MM.1S (cell line): ENCODE measurements around the gene AKAP6.
"Not testable (repeated sequence)": the region's sequence is repeated elsewhere in the genome, so short reads cannot be mapped to it uniquely, and the experiment has no call there.

Source experiments
- DNase-seq: peaks from one replicate; pipeline ENCODE4 v3.0.0-alpha.2; 2015
- H2AFZ ChIP-seq: fragments of 300-600 bp; sonication (generic); 2 replicates; pipeline ENCODE4 v1.6.0; 2016; ENCODE audit warnings: antibody characterized with exemption, low read length
- H3F3A ChIP-seq: fragments of 300-600 bp; sonication (generic); 2 replicates; pipeline ENCODE4 v1.6.1; 2016; ENCODE audit warnings: mild to moderate bottlenecking, antibody characterized with exemption, low read length, moderate library complexity, mixed read lengths; ENCODE audit not compliant: insufficient read depth
- H3K27ac ChIP-seq: fragments of 300-600 bp; sonication (generic); 2 replicates; pipeline ENCODE4 v1.5.1; 2016; ENCODE audit warnings: mild to moderate bottlenecking, low read length
- H3K27me3 ChIP-seq: fragments of 300-600 bp; sonication (generic); replicated peaks from 2 replicates; pipeline ENCODE4 v1.6.0; 2016; ENCODE audit warnings: low read length; ENCODE audit not compliant: insufficient read depth
- H3K36me3 ChIP-seq: fragments of 300-600 bp; sonication (generic); replicated peaks from 2 replicates; pipeline ENCODE4 v1.6.1; 2016; ENCODE audit warnings: mild to moderate bottlenecking, low read length, mixed read lengths; ENCODE audit not compliant: insufficient read depth
- H3K4me1 ChIP-seq: fragments of 300-600 bp; sonication (generic); 2 replicates; pipeline ENCODE4 v1.6.1; 2016; ENCODE audit warnings: low read length, mixed read lengths
- H3K4me2 ChIP-seq: fragments of 300-600 bp; sonication (generic); 2 replicates; pipeline ENCODE4 v1.6.0; 2016; ENCODE audit warnings: low read depth, low read length
- H3K4me3 ChIP-seq: fragments of 300-600 bp; sonication (generic); 2 replicates; pipeline ENCODE4 v1.5.1; 2016; ENCODE audit warnings: low read length, mixed read lengths
- H3K79me2 ChIP-seq: fragments of 300-600 bp; sonication (generic); 2 replicates; pipeline ENCODE4 v1.6.1; 2016; ENCODE audit warnings: mixed run types, low read length, mixed read lengths
- H3K9ac ChIP-seq: fragments of 300-600 bp; sonication (generic); 2 replicates; pipeline ENCODE4 v1.6.1; 2016; ENCODE audit warnings: low read length, mixed read lengths
- H3K9me2 ChIP-seq: fragments of 300-600 bp; sonication (generic); replicated peaks from 2 replicates; pipeline ENCODE4 v1.6.1; 2016; ENCODE audit warnings: mild to moderate bottlenecking, low read length, mixed read lengths; ENCODE audit not compliant: insufficient read depth
- H3K9me3 ChIP-seq: fragments of 300-600 bp; sonication (generic); replicated peaks from 2 replicates; pipeline ENCODE4 v1.6.1; 2016; ENCODE audit warnings: mild to moderate bottlenecking, low read length, mixed read lengths; ENCODE audit not compliant: insufficient read depth
- H4K20me1 ChIP-seq: fragments of 300-600 bp; sonication (generic); 2 replicates; pipeline ENCODE4 v1.6.1; 2016; ENCODE audit warnings: mild to moderate bottlenecking, low read length, moderate library complexity, mixed read lengths; ENCODE audit not compliant: insufficient read depth
- EZH2 ChIP-seq: fragments of 300-600 bp; sonication (generic); optimal IDR thresholded peaks from 2 replicates; pipeline ENCODE3; 2017; ENCODE audit warnings: low read depth, mild to moderate bottlenecking, antibody characterized with exemption, low read length, mixed read lengths
- EZH2phosphoT487 ChIP-seq: fragments of 300-600 bp; sonication (generic); IDR thresholded peaks from 2 replicates; pipeline ENCODE4 v1.6.1; 2018; ENCODE audit warnings: antibody characterized with exemption, low read length
- TF ChIP-seq, protein P1 (sequence below): fragments of 300-600 bp; sonication (generic); IDR thresholded peaks from 2 replicates; pipeline ENCODE4 v1.5.1; 2016; ENCODE audit warnings: antibody characterized with exemption, low read length, mixed read lengths

Gene AKAP6

DNA sequence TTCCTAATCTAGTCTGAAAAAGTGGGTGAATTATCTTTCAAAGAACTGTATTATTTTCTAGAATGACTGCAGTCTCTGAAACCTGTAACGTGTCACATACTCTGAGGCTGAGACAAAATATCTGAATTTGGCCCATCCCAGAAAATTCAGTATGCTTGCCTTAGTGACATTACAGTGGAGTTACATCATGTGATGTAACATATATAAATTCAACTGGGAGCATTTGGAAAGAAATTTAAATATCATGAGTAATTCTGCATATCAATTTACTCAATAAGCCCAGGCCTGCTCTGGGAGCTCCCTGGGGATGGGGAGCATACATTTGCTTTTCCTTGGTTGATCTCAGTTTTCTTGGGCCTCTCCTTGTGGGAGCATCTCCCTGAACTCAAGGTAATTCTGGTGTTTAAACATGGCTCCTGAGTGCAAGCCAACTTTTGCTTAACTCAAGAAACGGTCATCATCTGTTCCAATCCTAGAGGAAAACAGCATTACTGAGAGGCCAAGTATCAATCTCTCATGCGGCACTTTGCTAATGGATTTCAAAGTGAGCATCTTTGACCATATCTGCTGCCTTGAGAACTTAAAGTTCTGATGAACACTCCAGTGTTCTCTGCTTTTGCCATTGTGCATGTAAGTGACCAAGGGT lies 54.4 kb downstream of the AKAP6 start:
- H3K4me1 ChIP-seq: no peaks in the 10 kb centered on the region
- H3K79me2 ChIP-seq: no peaks in the 10 kb centered on the region
- no peak overlapping the region for H3K27ac ChIP-seq
- no peaks in the 10 kb centered on the region for H3K36me3 ChIP-seq
- H3F3A ChIP-seq: no peaks in the 10 kb centered on the region
- H2AFZ ChIP-seq: no peak overlapping the region
- DNase-seq: no peak
- H3K27me3 ChIP-seq: no peaks in the 10 kb centered on the region
- no peaks in the 10 kb centered on the region for H4K20me1 ChIP-seq
- H3K9ac ChIP-seq: no peak overlapping the region
- TF ChIP-seq, protein P1, sequence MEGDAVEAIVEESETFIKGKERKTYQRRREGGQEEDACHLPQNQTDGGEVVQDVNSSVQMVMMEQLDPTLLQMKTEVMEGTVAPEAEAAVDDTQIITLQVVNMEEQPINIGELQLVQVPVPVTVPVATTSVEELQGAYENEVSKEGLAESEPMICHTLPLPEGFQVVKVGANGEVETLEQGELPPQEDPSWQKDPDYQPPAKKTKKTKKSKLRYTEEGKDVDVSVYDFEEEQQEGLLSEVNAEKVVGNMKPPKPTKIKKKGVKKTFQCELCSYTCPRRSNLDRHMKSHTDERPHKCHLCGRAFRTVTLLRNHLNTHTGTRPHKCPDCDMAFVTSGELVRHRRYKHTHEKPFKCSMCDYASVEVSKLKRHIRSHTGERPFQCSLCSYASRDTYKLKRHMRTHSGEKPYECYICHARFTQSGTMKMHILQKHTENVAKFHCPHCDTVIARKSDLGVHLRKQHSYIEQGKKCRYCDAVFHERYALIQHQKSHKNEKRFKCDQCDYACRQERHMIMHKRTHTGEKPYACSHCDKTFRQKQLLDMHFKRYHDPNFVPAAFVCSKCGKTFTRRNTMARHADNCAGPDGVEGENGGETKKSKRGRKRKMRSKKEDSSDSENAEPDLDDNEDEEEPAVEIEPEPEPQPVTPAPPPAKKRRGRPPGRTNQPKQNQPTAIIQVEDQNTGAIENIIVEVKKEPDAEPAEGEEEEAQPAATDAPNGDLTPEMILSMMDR: no peak
- no peak for TF ChIP-seq EZH2phosphoT487
- no peak for TF ChIP-seq EZH2
- no peak overlapping the region for H3K4me2 ChIP-seq
- no peak overlapping the region for H3K4me3 ChIP-seq
- no peaks in the 10 kb centered on the region for H3K9me2 ChIP-seq
- H3K9me3 ChIP-seq: no peaks in the 10 kb centered on the region

DNA sequence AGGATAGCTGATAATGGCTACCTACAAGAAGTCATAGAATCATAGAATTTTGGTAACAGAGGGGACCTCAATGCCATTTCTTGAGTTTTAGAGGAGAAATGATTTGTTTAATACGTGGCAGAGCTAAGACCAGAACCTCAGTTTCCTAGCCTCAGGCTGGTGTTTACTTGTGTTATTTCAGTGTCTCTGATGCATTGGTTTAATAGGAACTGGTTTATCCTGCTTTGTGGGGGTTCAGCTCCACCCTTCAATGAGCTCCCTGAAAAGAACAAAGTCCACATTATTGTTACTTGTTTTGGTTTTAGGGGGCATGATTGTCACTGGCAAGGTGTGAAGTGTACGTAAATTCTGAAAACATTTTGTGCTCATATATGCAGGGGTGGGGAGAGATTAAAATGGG lies 55.4 kb downstream of the AKAP6 start:
- Histone ChIP-seq H3K9ac (no peak overlapping the region), H3K4me1 (no peaks in the 10 kb centered on the region), H3K27me3 (no peaks in the 10 kb centered on the region), H3K9me3 (no peaks in the 10 kb centered on the region), H4K20me1 (no peaks in the 10 kb centered on the region), H3K4me2 (no peak overlapping the region), H3F3A (no peaks in the 10 kb centered on the region), H2AFZ (no peak overlapping the region), H3K27ac (no peak overlapping the region), H3K9me2 (no peaks in the 10 kb centered on the region), H3K79me2 (no peaks in the 10 kb centered on the region), H3K36me3 (no peaks in the 10 kb centered on the region), H3K4me3 (no peak overlapping the region)
- DNase-seq: no peak
- no peak for TF ChIP-seq EZH2phosphoT487
- TF ChIP-seq, protein P1: no peak
- no peak for TF ChIP-seq EZH2

DNA sequence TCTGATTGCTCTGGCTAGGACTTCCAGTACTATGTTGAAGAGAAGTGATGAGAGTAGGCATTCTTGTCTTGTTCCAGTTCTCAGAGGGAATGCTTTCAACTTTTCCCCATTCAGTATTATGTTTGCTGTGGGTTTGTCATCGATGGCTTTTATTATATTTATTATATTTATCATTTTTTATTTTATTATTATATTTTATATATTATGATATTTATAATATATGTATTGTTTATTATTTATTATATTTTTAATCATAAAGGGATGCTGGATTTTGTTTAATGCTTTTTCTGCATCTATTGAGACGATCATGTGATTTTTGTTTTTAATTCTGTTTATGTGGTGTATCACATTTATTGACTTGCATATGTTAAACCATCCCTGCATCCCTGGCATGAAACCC lies 58.2 kb downstream of the AKAP6 start:
- not testable (repeated sequence) for H3K4me2 ChIP-seq, H3K9ac ChIP-seq, H3K9me3 ChIP-seq, H3K27me3 ChIP-seq, H3K27ac ChIP-seq, DNase-seq, H3K4me3 ChIP-seq, H2AFZ ChIP-seq, H3K4me1 ChIP-seq, H3K79me2 ChIP-seq, H3F3A ChIP-seq, H3K36me3 ChIP-seq, H3K9me2 ChIP-seq, H4K20me1 ChIP-seq

DNA sequence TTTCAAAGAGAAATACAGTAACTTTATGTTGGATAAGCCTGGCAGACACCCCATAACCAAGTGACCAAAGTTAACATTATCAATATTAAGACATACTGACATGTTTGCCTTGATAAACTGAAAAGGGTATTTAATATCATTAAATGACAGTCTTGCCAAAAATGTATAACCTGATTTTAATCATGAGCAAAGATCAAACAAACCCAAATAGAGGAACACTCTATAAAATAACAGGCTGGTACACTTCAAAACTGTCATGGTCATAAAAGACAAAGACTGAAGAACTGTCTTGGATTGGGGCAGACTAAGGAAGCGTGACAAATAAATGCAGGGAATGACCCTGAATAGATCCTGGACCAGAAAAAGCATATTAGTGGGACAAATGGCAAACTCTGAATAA lies 64.0 kb downstream of the AKAP6 start:
- Histone ChIP-seq H3K79me2 (no peaks in the 10 kb centered on the region), H3K4me2 (no peak overlapping the region), H3K27ac (no peak overlapping the region), H3K9me3 (no peaks in the 10 kb centered on the region), H3K9me2 (no peaks in the 10 kb centered on the region), H3K27me3 (no peaks in the 10 kb centered on the region), H3K9ac (no peak overlapping the region), H3K4me3 (no peak overlapping the region), H3K4me1 (no peaks in the 10 kb centered on the region), H4K20me1 (no peaks in the 10 kb centered on the region), H3K36me3 (no peaks in the 10 kb centered on the region), H2AFZ (no peak overlapping the region), H3F3A (no peaks in the 10 kb centered on the region)
- TF ChIP-seq, protein P1: no peak
- TF ChIP-seq EZH2phosphoT487 (no peak), EZH2 (no peak)
- DNase-seq: no peak
